HCT116 (cell line): ENCODE data around the gene CBFB. TPM values are rescaled to one million over a fixed set of nuclear protein-coding genes. Genes with fewer than 3 reads are reported as not detected.

Source experiments
- ATAC-seq: fragments of 200-7000 bp; cut with Tn5 transposase; 2 replicates; pipeline ENCODE4 v1.9.1; 2020; ENCODE audit warnings: mild to moderate bottlenecking, moderate library complexity
- BruUV-seq: library from RNA; stranded (reverse); fragments of 400-500 nt; replicated peaks from 2 replicates; lab custom pipeline; 2021; lab: Mats Ljungman, UMichigan
- CTCF ChIA-PET: fragments of 300-600 bp; sonication (Branson Sonifier 250); formaldehyde crosslinking; loops from one replicate; lab custom pipeline; 2021; ENCODE audit warnings: antibody characterized with exemption; lab: Charles Lee
- POLR2A ChIA-PET: fragments of 300-600, 350-600 bp; sonication (Branson Sonifier 250); formaldehyde crosslinking; loops from one replicate; lab custom pipeline; 2021; ENCODE audit warnings: antibody characterized with exemption; lab: Charles Lee
- RAD21 ChIA-PET, 2 experiments: fragments of 300-600 bp; sonication (Branson Sonifier 250); formaldehyde crosslinking; loops; one replicate each; lab custom pipeline; 2023; ENCODE audit warnings: low total read pairs in 2 of 2; ENCODE audit not compliant: uncharacterized antibody in 2 of 2, unreplicated experiment in 2 of 2, low non-redundant PET in 1 of 2; lab: Charles Lee
- DNase-seq: peaks from one replicate; pipeline ENCODE4 v3.0.0-alpha.2; 2010; ENCODE audit warnings: low read depth, low spot score
- H2AFZ ChIP-seq: fragments of 200-600 bp; shearing (Covaris generic), sonication (generic); 2 replicates; pipeline ENCODE4 v1.6.1; 2017; ENCODE audit warnings: low read depth, mixed run types, mixed read lengths, antibody characterized with exemption, low read length; ENCODE audit not compliant: poor library complexity, severe bottlenecking
- H3K27ac ChIP-seq: 2 replicates; pipeline ENCODE4 v1.5.1; 2012; ENCODE audit warnings: low read depth, low read length
- H3K27me3 ChIP-seq: fragments of 200-600 bp; sonication (generic); 2 replicates; pipeline ENCODE4 v1.6.1; 2016; ENCODE audit warnings: mixed run types, low read length, mixed read lengths; ENCODE audit not compliant: insufficient read depth
- H3K36me3 ChIP-seq, 2 experiments: fragments of 200-500 bp in 1 of 2; fragments of 200-600 bp in 1 of 2; sonication (Bioruptor generic) in 1 of 2; sonication (generic) in 1 of 2; 2 replicates each; pipeline versions ENCODE4 v1.5.1 to v1.6.1; 2014 to 2016; ENCODE audit warnings: low read length in 2 of 2, inconsistent platforms in 1 of 2, mixed read lengths in 1 of 2, mixed run types in 1 of 2; ENCODE audit not compliant: insufficient read depth in 2 of 2, control insufficient read depth in 1 of 2
- H3K4me1 ChIP-seq, 2 experiments: fragments of 200-600 bp in 1 of 2; sonication (generic) in 1 of 2; 2 replicates each; pipeline versions ENCODE4 v1.5.1 to v1.6.1; 2012 to 2017; ENCODE audit warnings: low read length in 2 of 2, inconsistent platforms in 1 of 2, mild to moderate bottlenecking in 1 of 2, mixed read lengths in 1 of 2, mixed run types in 1 of 2, moderate library complexity in 1 of 2; ENCODE audit not compliant: insufficient read depth in 2 of 2, control insufficient read depth in 1 of 2
- H3K4me2 ChIP-seq: fragments of 200-600 bp; sonication (generic); 2 replicates; pipeline ENCODE4 v1.6.1; 2017; ENCODE audit warnings: mixed run types, low read length, mixed read lengths
- H3K4me3 ChIP-seq, 2 experiments: fragments of 200-600 bp in 1 of 2; sonication (generic) in 1 of 2; replicated peaks in 1 of 2; 2 replicates each; pipeline ENCODE4 v1.5.1; 2011 to 2016; ENCODE audit warnings: low read length in 2 of 2, control low read depth in 1 of 2, low read depth in 1 of 2, mild to moderate bottlenecking in 1 of 2, mixed read lengths in 1 of 2, mixed run types in 1 of 2
- H3K79me2 ChIP-seq: fragments of 200-600 bp; sonication (generic); 2 replicates; pipeline ENCODE4 v1.6.1; 2017; ENCODE audit warnings: mild to moderate bottlenecking, mixed run types, low read length, moderate library complexity, mixed read lengths; ENCODE audit not compliant: insufficient read depth
- H3K9ac ChIP-seq: fragments of 200-600 bp; sonication (generic); 2 replicates; pipeline ENCODE4 v1.6.1; 2016; ENCODE audit warnings: low read length, mixed read lengths
- H3K9me2 ChIP-seq: fragments of 200-600 bp; sonication (generic), shearing (Covaris generic); 2 replicates; pipeline ENCODE4 v1.6.1; 2017; ENCODE audit warnings: mixed run types, mild to moderate bottlenecking, moderate library complexity; ENCODE audit not compliant: insufficient read depth
- H3K9me3 ChIP-seq, 2 experiments: fragments of 200-500 bp in 1 of 2; fragments of 200-600 bp in 1 of 2; sonication (Bioruptor generic) in 1 of 2; sonication (generic) in 1 of 2; 2 replicates each; pipeline ENCODE4 v1.6.1; 2014 to 2017; ENCODE audit warnings: low read length in 2 of 2, mixed read lengths in 2 of 2, inconsistent platforms in 1 of 2, low read depth in 1 of 2, mild to moderate bottlenecking in 1 of 2, mixed run types in 1 of 2, moderate library complexity in 1 of 2; ENCODE audit not compliant: control insufficient read depth in 1 of 2, insufficient read depth in 1 of 2
- H4K20me1 ChIP-seq: fragments of 200-600 bp; sonication (generic), shearing (Covaris generic); 2 replicates; pipeline ENCODE4 v1.6.1; 2017; ENCODE audit warnings: mixed run types, mild to moderate bottlenecking, moderate library complexity; ENCODE audit not compliant: insufficient read depth
- ATF3 ChIP-seq: IDR thresholded peaks from 2 replicates; pipeline ENCODE4 v1.6.1; 2012
- CBX3 ChIP-seq: IDR thresholded peaks from 2 replicates; pipeline ENCODE4 v1.6.1; 2012; ENCODE audit warnings: low read depth
- CEBPB ChIP-seq: IDR thresholded peaks from 2 replicates; pipeline ENCODE4 v1.6.1; 2012; ENCODE audit warnings: low read depth
- CTCF ChIP-seq, 3 experiments: fragments of 200-600 bp in 1 of 3; sonication (generic) in 1 of 3; IDR thresholded peaks in 2 of 3; conservative IDR thresholded peaks in 1 of 3; 2 replicates each; pipeline ENCODE4 v1.5.1; 2012 to 2017; ENCODE audit warnings: low read depth in 2 of 3, low read length in 2 of 3, antibody characterized with exemption in 1 of 3, borderline replicate concordance in 1 of 3, control low read depth in 1 of 3, mild to moderate bottlenecking in 1 of 3, mixed read lengths in 1 of 3, mixed run types in 1 of 3, moderate library complexity in 1 of 3; ENCODE audit not compliant: insufficient read depth in 1 of 3
- EGR1 ChIP-seq: IDR thresholded peaks from 2 replicates; pipeline ENCODE4 v1.6.1; 2012; ENCODE audit warnings: low read depth
- EZH2 ChIP-seq: fragments of 200-600 bp; sonication (generic); IDR thresholded peaks from 2 replicates; pipeline ENCODE4 v1.6.1; 2017; ENCODE audit warnings: antibody characterized with exemption, mixed run types
- FOSL1 ChIP-seq: IDR thresholded peaks from 2 replicates; pipeline ENCODE4 v1.6.1; 2012; ENCODE audit warnings: low read depth
- RAD21 ChIP-seq: IDR thresholded peaks from 2 replicates; pipeline ENCODE4 v1.6.1; 2012; ENCODE audit warnings: low read depth, mild to moderate bottlenecking
- SP1 ChIP-seq: IDR thresholded peaks from 2 replicates; pipeline ENCODE4 v1.6.1; 2012; ENCODE audit warnings: low read depth
- SRF ChIP-seq: IDR thresholded peaks from 2 replicates; pipeline ENCODE4 v1.6.1; 2012; ENCODE audit warnings: low read depth
- YY1 ChIP-seq: IDR thresholded peaks from 2 replicates; pipeline ENCODE4 v1.6.1; 2011; ENCODE audit warnings: low read length, low read depth, moderate library complexity, mild to moderate bottlenecking; ENCODE audit not compliant: insufficient replicate concordance; ENCODE audit errors: extremely low read depth
- ZBTB33 ChIP-seq: IDR thresholded peaks from 2 replicates; pipeline ENCODE4 v1.6.1; 2011; ENCODE audit warnings: mild to moderate bottlenecking, low read length, moderate library complexity; ENCODE audit not compliant: insufficient replicate concordance; ENCODE audit errors: extremely low read depth
- intact Hi-C: fragments of 100-400 bp; cut with micrococcal nuclease; formaldehyde crosslinking; loops from 2 replicates; pipeline ENCODE4 v1.10.0; 2022
- total RNA-seq: library from RNA; stranded (reverse); gene quantifications from one replicate; pipeline ENCODE4 v1.2.1, GENCODE V29; 2021; ENCODE audit not compliant: unreplicated experiment

Gene CBFB
- total RNA-seq, 1 experiment from 2014 or later = 101 TPM

GRCh38 chr16:67053767-67054334, 24.9 kb downstream of the CBFB start:
- Histone ChIP-seq H3K4me2 (no peak overlapping the region), H3K27ac (no peak overlapping the region), H3K36me3 (0 out of 4 replicates have a peak, but pooled peaks cover 4 to 5% of the 10 kb centered on the region in 2 experiments), H4K20me1 (peaks cover 30% of the 10 kb centered on the region; the same call in 1 of the 2 replicates), H3K4me1 (peaks cover 0 to 12% of the 10 kb centered on the region in 2 experiments; a peak in 2 of 4 replicates)
- intact Hi-C loops = loop anchor here (2.0 kb wide), 1 partner anchor 13 kb away; no protein-coding TSS in a partner anchor
- CTCF ChIA-PET = no interaction called here
- POLR2A ChIA-PET = no interaction called here
- TF ChIP-seq RAD21 (no peak), ZBTB33 (no peak), SP1 (no peak), CBX3 (no peak), SRF (no peak), FOSL1 (no peak), EZH2 (no peak)
- TF ChIP-seq, all 23 proteins: peak for 0
- no peak for ATAC-seq
- Histone ChIP-seq H3K9me2 (no peaks in the 10 kb centered on the region), H3K79me2 (peaks cover 93% of the 10 kb centered on the region), H3K27me3 (no peaks in the 10 kb centered on the region), H3K9ac (no peak overlapping the region), H3K4me3 (no peak overlapping the region), H3K9me3 (no peaks in the 10 kb centered on the region), H2AFZ (no peak overlapping the region)
- BruUV-seq = no TSS peak
- RAD21 ChIA-PET = no interaction called here
- no peak for DNase-seq

GRCh38 chr16:67054901-67055300, 26.0 kb downstream of the CBFB start:
- H3K27ac ChIP-seq = no peak overlapping the region
- intact Hi-C loops = loop anchor here (2.0 kb wide), 1 partner anchor 14 kb away; no protein-coding TSS in a partner anchor
- no peak overlapping the region for H3K4me2 ChIP-seq
- no peak overlapping the region for H3K9ac ChIP-seq
- no peak overlapping the region for H3K4me3 ChIP-seq
- RAD21 ChIA-PET = no interaction called here
- CTCF ChIA-PET = no interaction called here
- POLR2A ChIA-PET = no interaction called here
- H3K4me1 ChIP-seq = peaks cover 0 to 12% of the 10 kb centered on the region in 2 experiments; a peak in 2 of 4 replicates
- H3K27me3 ChIP-seq = no peaks in the 10 kb centered on the region
- DNase-seq (no peak), ATAC-seq (no peak)
- H2AFZ ChIP-seq = no peak overlapping the region
- H4K20me1 ChIP-seq = peaks cover 27% of the 10 kb centered on the region; the same call in 1 of the 2 replicates
- no peaks in the 10 kb centered on the region for H3K9me3 ChIP-seq
- H3K36me3 ChIP-seq = 0 out of 4 replicates have a peak, but pooled peaks cover 0 to 2% of the 10 kb centered on the region in 2 experiments
- BruUV-seq = no TSS peak
- H3K79me2 ChIP-seq = peaks cover 96% of the 10 kb centered on the region
- no peaks in the 10 kb centered on the region for H3K9me2 ChIP-seq
- TF ChIP-seq EGR1 = no peak
- TF ChIP-seq FOSL1 = no peak
- no peak for TF ChIP-seq CTCF (IDR thresholded peaks at IDR 0.05 in 2 of 3, conservative IDR thresholded peaks at IDR 0.05 in 1 of 3; ENCODE audit: borderline replicate concordance in 1 of 3, insufficient read depth in 1 of 3, low read depth in 2 of 3, low read length in 2 of 3)
- no peak for TF ChIP-seq CEBPB
- no peak for TF ChIP-seq CBX3
- no peak for TF ChIP-seq SP1
- no peak for TF ChIP-seq YY1
- no peak for TF ChIP-seq ZBTB33
- TF ChIP-seq RAD21 = no peak
- TF ChIP-seq ATF3 = no peak
